ENCODE results near the gene INA. TPM values are rescaled to one million over a fixed set of nuclear protein-coding genes. Genes with fewer than 3 reads are reported as not detected.
A peak's percentile ranks its signal among the peaks of the same experiment; 100 is the strongest.

INA gene
- total and polyA plus RNA-seq, 7 experiments from 2014 or later = 0.31 TPM; not detected in 6

GRCh38 chr10:103265717-103266329 is 11.1 kb upstream of the INA start:
- no peak overlapping the region for H3K4me3 Mint-ChIP-seq
- Histone ChIP-seq H3K27ac (ENCODE audit: low read depth, low read length) (no peak overlapping the region), H3K27me3 (ENCODE audit: control insufficient read depth in 2 of 2, insufficient read depth in 2 of 2, low read length in 2 of 2) (no peaks in the 10 kb centered on the region), H3K4me1 (ENCODE audit: control insufficient read depth in 2 of 2, insufficient read depth in 2 of 2, low read length in 2 of 2) (no peaks in the 10 kb centered on the region), H3K36me3 (ENCODE audit: control insufficient read depth in 2 of 3, insufficient read depth in 3 of 3, low read length in 3 of 3) (no peaks in the 10 kb centered on the region), H3K9me3 (ENCODE audit: control insufficient read depth in 2 of 3, low read length in 3 of 3) (no peaks in the 10 kb centered on the region), H3K4me3 (ENCODE audit: low read length) (no peak overlapping the region)
- peaks cover 23 to 70% (median 45%) of the 10 kb centered on the region in 5 donors for H3K27me3 Mint-ChIP-seq
- peaks cover 0 to 5% (median 2%) of the 10 kb centered on the region in 5 donors for H3K36me3 Mint-ChIP-seq
- intact Hi-C loops (cut with micrococcal nuclease) = loop anchor here (1.0 to 2.0 kb wide), 2 partner anchors 13 kb away; no protein-coding TSS in a partner anchor
- peaks cover 0 to 10% (median 5%) of the 10 kb centered on the region in 11 donors for H3K9me3 Mint-ChIP-seq
- ChIA-PET POLR2A (no interaction called here), CTCF (no interaction called here)
- DNase-seq = peak in 6 of 9 donors; percentile 16 to 40 (median 28)
- ATAC-seq = no peak
- H3K4me1 Mint-ChIP-seq = no peaks in the 10 kb centered on the region
- H3K27ac Mint-ChIP-seq = no peak overlapping the region

GRCh38 chr10:103273041-103273441 is 3.9 kb upstream of the INA start:
- no peak for ATAC-seq

GRCh38 chr10:103276251-103276895 is 565 bp upstream of the INA start:
- intact Hi-C loops (cut with micrococcal nuclease) = no loop called here
- H3K4me3 Mint-ChIP-seq = peak overlapping the region in 8 of 10 donors; percentile 27 to 74 (median 50)
- H3K27me3 Mint-ChIP-seq = peaks cover 56 to 75% (median 61%) of the 10 kb centered on the region in 5 donors
- peaks cover 0 to 6% (median 3%) of the 10 kb centered on the region in 5 donors for H3K36me3 Mint-ChIP-seq
- no peak overlapping the region for H3K4me3 ChIP-seq (ENCODE audit: low read length)
- H3K9me3 Mint-ChIP-seq = peaks cover 0 to 11% (median 6%) of the 10 kb centered on the region in 11 donors
- H3K9me3 ChIP-seq (ENCODE audit: control insufficient read depth in 2 of 3, low read length in 3 of 3) = peaks cover 0 to 5% (median 0%) of the 10 kb centered on the region in 3 experiments
- ATAC-seq (no peak), DNase-seq (no peak)
- CTCF ChIA-PET = no interaction called here
- H3K4me1 Mint-ChIP-seq = peaks cover 4 to 11% (median 6%) of the 10 kb centered on the region in 7 donors
- H3K36me3 ChIP-seq (ENCODE audit: control insufficient read depth in 2 of 3, insufficient read depth in 3 of 3, low read length in 3 of 3) = no peaks in the 10 kb centered on the region
- H3K27me3 ChIP-seq (ENCODE audit: control insufficient read depth in 2 of 2, insufficient read depth in 2 of 2, low read length in 2 of 2) = peaks cover 0 to 10% of the 10 kb centered on the region in 2 donors
- no peak overlapping the region for H3K27ac ChIP-seq (ENCODE audit: low read depth, low read length)
- no peaks in the 10 kb centered on the region for H3K4me1 ChIP-seq (ENCODE audit: control insufficient read depth in 2 of 2, insufficient read depth in 2 of 2, low read length in 2 of 2)
- H3K27ac Mint-ChIP-seq = no peak overlapping the region
- POLR2A ChIA-PET = no interaction called here

More at GRCh38 chr10:103273041-103273441, 3.9 kb upstream of the INA start:
- no peaks in the 10 kb centered on the region for H3K36me3 Mint-ChIP-seq
- H3K27me3 ChIP-seq (ENCODE audit: control insufficient read depth in 2 of 2, insufficient read depth in 2 of 2, low read length in 2 of 2) = peaks cover 0 to 4% of the 10 kb centered on the region in 2 donors
- no peak overlapping the region for H3K27ac ChIP-seq (ENCODE audit: low read depth, low read length)
- no peaks in the 10 kb centered on the region for H3K9me3 ChIP-seq (ENCODE audit: control insufficient read depth in 2 of 3, low read length in 3 of 3)
- H3K4me3 Mint-ChIP-seq = no peak overlapping the region
- ChIA-PET CTCF (no interaction called here), POLR2A (no interaction called here)
- no peak for DNase-seq
- H3K36me3 ChIP-seq (ENCODE audit: control insufficient read depth in 2 of 3, insufficient read depth in 3 of 3, low read length in 3 of 3) = no peaks in the 10 kb centered on the region
- peaks cover 0 to 11% (median 0%) of the 10 kb centered on the region in 7 donors for H3K4me1 Mint-ChIP-seq
- no peak overlapping the region for H3K4me3 ChIP-seq (ENCODE audit: low read length)
- no peak overlapping the region for H3K27ac Mint-ChIP-seq
- H3K4me1 ChIP-seq (ENCODE audit: control insufficient read depth in 2 of 2, insufficient read depth in 2 of 2, low read length in 2 of 2) = no peaks in the 10 kb centered on the region
- H3K9me3 Mint-ChIP-seq = no peaks in the 10 kb centered on the region
- peaks cover 32 to 51% (median 38%) of the 10 kb centered on the region in 5 donors for H3K27me3 Mint-ChIP-seq
- intact Hi-C loops (cut with micrococcal nuclease) = no loop called here

GRCh38 chr10:103277713-103278536 is 987 bp downstream of the INA start:
- Histone ChIP-seq H3K36me3 (ENCODE audit: control insufficient read depth in 2 of 3, insufficient read depth in 3 of 3, low read length in 3 of 3) (no peaks in the 10 kb centered on the region), H3K4me1 (ENCODE audit: control insufficient read depth in 2 of 2, insufficient read depth in 2 of 2, low read length in 2 of 2) (no peaks in the 10 kb centered on the region), H3K27me3 (ENCODE audit: control insufficient read depth in 2 of 2, insufficient read depth in 2 of 2, low read length in 2 of 2) (peaks cover 0 to 10% of the 10 kb centered on the region in 2 donors), H3K27ac (ENCODE audit: low read depth, low read length) (no peak overlapping the region), H3K4me3 (ENCODE audit: low read length) (no peak overlapping the region), H3K9me3 (ENCODE audit: control insufficient read depth in 2 of 3, low read length in 3 of 3) (peaks cover 0 to 5% (median 0%) of the 10 kb centered on the region in 3 experiments)
- DNase-seq = no peak
- Mint-ChIP-seq H3K9me3 (peaks cover 0 to 11% (median 6%) of the 10 kb centered on the region in 11 donors), H3K36me3 (peaks cover 0 to 6% (median 3%) of the 10 kb centered on the region in 5 donors), H3K27me3 (peaks cover 61 to 72% (median 70%) of the 10 kb centered on the region in 5 donors), H3K27ac (no peak overlapping the region), H3K4me3 (peak overlapping the region in 2 of 10 donors; percentile 69 to 73), H3K4me1 (peaks cover 4 to 14% (median 8%) of the 10 kb centered on the region in 7 donors)
- ChIA-PET CTCF (no interaction called here), POLR2A (interaction anchor here (0.6 kb wide), 1 partner anchor 1107 kb away, joined by 4 read pairs; no protein-coding TSS in a partner anchor)
- intact Hi-C loops (cut with micrococcal nuclease) = loop anchor here in 1 of 2 donors (2.0 kb wide), 1 partner anchor 13 kb away; no protein-coding TSS in a partner anchor
- no peak for ATAC-seq

GRCh38 chr10:103278537-103278823 is 1.5 kb downstream of the INA start:
- intact Hi-C loops (cut with micrococcal nuclease) = loop anchor here in 1 of 2 donors (2.0 kb wide), 1 partner anchor 14 kb away; no protein-coding TSS in a partner anchor
- CTCF ChIA-PET = no interaction called here
- no peak overlapping the region for H3K27ac Mint-ChIP-seq

GRCh38 chr10:103278862-103279298 is 1.9 kb downstream of the INA start:
- Mint-ChIP-seq H3K27ac (peak overlapping the region in 1 of 9 donors; percentile 67), H3K4me3 (peak overlapping the region; percentile 30 to 74 (median 55)), H3K9me3 (peaks cover 0 to 11% (median 6%) of the 10 kb centered on the region in 11 donors), H3K4me1 (peaks cover 4 to 14% (median 8%) of the 10 kb centered on the region in 7 donors), H3K36me3 (peaks cover 0 to 6% (median 3%) of the 10 kb centered on the region in 5 donors), H3K27me3 (peaks cover 64 to 78% (median 68%) of the 10 kb centered on the region in 5 donors)
- Histone ChIP-seq H3K4me3 (ENCODE audit: low read length) (no peak overlapping the region), H3K36me3 (ENCODE audit: control insufficient read depth in 2 of 3, insufficient read depth in 3 of 3, low read length in 3 of 3) (no peaks in the 10 kb centered on the region), H3K27ac (ENCODE audit: low read depth, low read length) (no peak overlapping the region), H3K4me1 (ENCODE audit: control insufficient read depth in 2 of 2, insufficient read depth in 2 of 2, low read length in 2 of 2) (no peaks in the 10 kb centered on the region), H3K9me3 (ENCODE audit: control insufficient read depth in 2 of 3, low read length in 3 of 3) (peaks cover 0 to 5% (median 0%) of the 10 kb centered on the region in 3 experiments), H3K27me3 (ENCODE audit: control insufficient read depth in 2 of 2, insufficient read depth in 2 of 2, low read length in 2 of 2) (peaks cover 0 to 10% of the 10 kb centered on the region in 2 donors)
- CTCF ChIA-PET = no interaction called here
- DNase-seq (peak in 7 of 9 donors; percentile 13 to 55 (median 31)), ATAC-seq (no peak)
- intact Hi-C loops (cut with micrococcal nuclease) = loop anchor here (1.0 to 2.0 kb wide), 2 partner anchors 14 kb away; no protein-coding TSS in a partner anchor
- POLR2A ChIA-PET = interaction anchor here (0.6 kb wide), 1 partner anchor 210 kb away, joined by 3 read pairs; no protein-coding TSS in a partner anchor

More at GRCh38 chr10:103278537-103278823, 1.5 kb downstream of the INA start:
- DNase-seq (no peak), ATAC-seq (no peak)
- no peaks in the 10 kb centered on the region for H3K4me1 ChIP-seq (ENCODE audit: control insufficient read depth in 2 of 2, insufficient read depth in 2 of 2, low read length in 2 of 2)
- no peak overlapping the region for H3K4me3 ChIP-seq (ENCODE audit: low read length)
- H3K9me3 ChIP-seq (ENCODE audit: control insufficient read depth in 2 of 3, low read length in 3 of 3) = peaks cover 0 to 5% (median 0%) of the 10 kb centered on the region in 3 experiments
- Mint-ChIP-seq H3K4me1 (peaks cover 4 to 14% (median 8%) of the 10 kb centered on the region in 7 donors), H3K27me3 (peaks cover 63 to 76% (median 70%) of the 10 kb centered on the region in 5 donors), H3K4me3 (peak overlapping the region in 5 of 10 donors; percentile 45 to 74 (median 57)), H3K36me3 (peaks cover 0 to 6% (median 3%) of the 10 kb centered on the region in 5 donors), H3K9me3 (peaks cover 0 to 11% (median 6%) of the 10 kb centered on the region in 11 donors)
- H3K27ac ChIP-seq (ENCODE audit: low read depth, low read length) = no peak overlapping the region
- POLR2A ChIA-PET = no interaction called here
- no peaks in the 10 kb centered on the region for H3K36me3 ChIP-seq (ENCODE audit: control insufficient read depth in 2 of 3, insufficient read depth in 3 of 3, low read length in 3 of 3)
- H3K27me3 ChIP-seq (ENCODE audit: control insufficient read depth in 2 of 2, insufficient read depth in 2 of 2, low read length in 2 of 2) = peaks cover 0 to 10% of the 10 kb centered on the region in 2 donors
